Uterus (tissue), 2 donors: ENCODE measurements around the gene NR2F2.

Experiments used
- POLR2A ChIP-seq, 2 donors: fragments of 450-650 bp; IDR thresholded peaks; one replicate each; pipeline ENCODE4 v1.6.1; 2016; ENCODE audit warnings: antibody characterized with exemption in 2 of 2, mild to moderate bottlenecking in 1 of 2, moderate library complexity in 1 of 2
- TF ChIP-seq, protein P1 (sequence below), 4 experiments: fragments of 200-600 bp in 2 of 4; fragments of 450-650 bp in 2 of 4; sonication (generic) in 2 of 4; IDR thresholded peaks; one replicate each; pipeline ENCODE4 v1.5.1; 2016 to 2019; ENCODE audit warnings: antibody characterized with exemption in 4 of 4, mild to moderate bottlenecking in 2 of 4, moderate library complexity in 1 of 4

GRCh38 chr15:96344706-96345559, 14.4 kb downstream of the NR2F2 start:
- TF ChIP-seq, protein P1, sequence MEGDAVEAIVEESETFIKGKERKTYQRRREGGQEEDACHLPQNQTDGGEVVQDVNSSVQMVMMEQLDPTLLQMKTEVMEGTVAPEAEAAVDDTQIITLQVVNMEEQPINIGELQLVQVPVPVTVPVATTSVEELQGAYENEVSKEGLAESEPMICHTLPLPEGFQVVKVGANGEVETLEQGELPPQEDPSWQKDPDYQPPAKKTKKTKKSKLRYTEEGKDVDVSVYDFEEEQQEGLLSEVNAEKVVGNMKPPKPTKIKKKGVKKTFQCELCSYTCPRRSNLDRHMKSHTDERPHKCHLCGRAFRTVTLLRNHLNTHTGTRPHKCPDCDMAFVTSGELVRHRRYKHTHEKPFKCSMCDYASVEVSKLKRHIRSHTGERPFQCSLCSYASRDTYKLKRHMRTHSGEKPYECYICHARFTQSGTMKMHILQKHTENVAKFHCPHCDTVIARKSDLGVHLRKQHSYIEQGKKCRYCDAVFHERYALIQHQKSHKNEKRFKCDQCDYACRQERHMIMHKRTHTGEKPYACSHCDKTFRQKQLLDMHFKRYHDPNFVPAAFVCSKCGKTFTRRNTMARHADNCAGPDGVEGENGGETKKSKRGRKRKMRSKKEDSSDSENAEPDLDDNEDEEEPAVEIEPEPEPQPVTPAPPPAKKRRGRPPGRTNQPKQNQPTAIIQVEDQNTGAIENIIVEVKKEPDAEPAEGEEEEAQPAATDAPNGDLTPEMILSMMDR (IDR thresholded peaks at IDR 0.05) = no peak
- no peak for TF ChIP-seq POLR2A (IDR thresholded peaks at IDR 0.05)
